ENCODE data around the gene CAMK2D.

Gene CAMK2D

GRCh38 chr4:113437129-113437528 is 324.4 kb downstream of the CAMK2D start:
- DNase-seq (ENCODE audit: low spot score): no peak

GRCh38 chr4:113436360-113436759 is 325.2 kb downstream of the CAMK2D start:
- DNase-seq (ENCODE audit: low spot score): no peak

GRCh38 chr4:113435893-113436292 is 325.6 kb downstream of the CAMK2D start:
- peak; percentile 8 for DNase-seq (ENCODE audit: low spot score)

- no peak for DNase-seq (ENCODE audit: low spot score)
Measured at GRCh38 chr4:113434247-113434587, 327.3 kb downstream of the CAMK2D start.

GRCh38 chr4:113433536-113434246 is 327.8 kb downstream of the CAMK2D start:
- no peak for DNase-seq (ENCODE audit: low spot score)

- DNase-seq (ENCODE audit: low spot score): no peak
Measured at GRCh38 chr4:113433116-113433515, 328.4 kb downstream of the CAMK2D start.

- DNase-seq (ENCODE audit: low spot score): no peak
Measured at GRCh38 chr4:113423631-113424030, 337.9 kb downstream of the CAMK2D start.

- DNase-seq (ENCODE audit: low spot score): no peak
Measured at GRCh38 chr4:113420938-113421337, 340.6 kb downstream of the CAMK2D start.

GRCh38 chr4:113419631-113420030 is 341.9 kb downstream of the CAMK2D start:
- DNase-seq (ENCODE audit: low spot score): no peak

GRCh38 chr4:113411496-113411938 is 350.0 kb downstream of the CAMK2D start:
- no peak for DNase-seq (ENCODE audit: low spot score)

- no peak for DNase-seq (ENCODE audit: low spot score)
Measured at GRCh38 chr4:113410686-113411085, 350.9 kb downstream of the CAMK2D start.

- no peak for DNase-seq (ENCODE audit: low spot score)
Measured at GRCh38 chr4:113409181-113409580, 352.4 kb downstream of the CAMK2D start.

GRCh38 chr4:113407409-113407808 is 354.1 kb downstream of the CAMK2D start:
- DNase-seq (ENCODE audit: low spot score): peak; percentile 48

GRCh38 chr4:113406723-113407016 is 354.9 kb downstream of the CAMK2D start:
- DNase-seq (ENCODE audit: low spot score): no peak

GRCh38 chr4:113405874-113406722 is 355.4 kb downstream of the CAMK2D start:
- DNase-seq (ENCODE audit: low spot score): no peak

GRCh38 chr4:113404841-113405240 is 356.7 kb downstream of the CAMK2D start:
- DNase-seq (ENCODE audit: low spot score): no peak

- no peak for DNase-seq (ENCODE audit: low spot score)
Measured at GRCh38 chr4:113404167-113404571, 357.4 kb downstream of the CAMK2D start.

All from iPS-NIHi11 (cell line).